AG09319 (cell line): ENCODE data around the gene CUBN.
"Not testable (repeated sequence)": the region's sequence is repeated elsewhere in the genome, so short reads cannot be mapped to it uniquely, and the experiment has no call there.

ENCODE experiments used
- DNase-seq: peaks from one replicate; pipeline ENCODE4 v3.0.0-alpha.2; 2010; ENCODE audit warnings: low read depth; ENCODE audit errors: extremely low read depth
- CTCF ChIP-seq: IDR thresholded peaks from 2 replicates; pipeline ENCODE4 v1.5.1; 2011; ENCODE audit warnings: low read depth, mild to moderate bottlenecking, inconsistent platforms, low read length, moderate library complexity

The CUBN gene

GRCh38 chr10:17119845-17120244, 9.8 kb downstream of the CUBN start:
- TF ChIP-seq CTCF, result no peak
- DNase-seq, result no peak

GRCh38 chr10:17116193-17116592, 13.4 kb downstream of the CUBN start:
- DNase-seq, result no peak

GRCh38 chr10:17115683-17116082, 13.9 kb downstream of the CUBN start:
- no peak; the same call in 1 of the 2 replicates for TF ChIP-seq CTCF
- DNase-seq, result no peak

More at GRCh38 chr10:17116193-17116592, 13.4 kb downstream of the CUBN start:
- no peak for TF ChIP-seq CTCF

GRCh38 chr10:17114878-17115444, 14.7 kb downstream of the CUBN start:
- not testable (repeated sequence) for DNase-seq

- DNase-seq, result peak; percentile 60
- TF ChIP-seq CTCF, result no peak
Observed at GRCh38 chr10:17113889-17114540, 15.6 kb downstream of the CUBN start.

GRCh38 chr10:17113346-17113745, 16.3 kb downstream of the CUBN start:
- no peak for DNase-seq
- TF ChIP-seq CTCF, result no peak

- DNase-seq, result no peak
- no peak for TF ChIP-seq CTCF
Observed at GRCh38 chr10:17112566-17112965, 17.0 kb downstream of the CUBN start.
